Rectal smooth muscle tissue (tissue), 1 donor: ENCODE measurements around the gene TBX1.

Experiments
- H3K27ac ChIP-seq: one replicate; pipeline ENCODE4 v1.7.0; 2013; ENCODE audit warnings: low read depth, low read length, inconsistent platforms
- H3K27me3 ChIP-seq: one replicate; pipeline ENCODE4 v1.7.0; 2013; ENCODE audit warnings: low read length; ENCODE audit not compliant: control insufficient read depth, insufficient read depth
- H3K36me3 ChIP-seq: one replicate; pipeline ENCODE4 v1.7.0; 2013; ENCODE audit warnings: low read length; ENCODE audit not compliant: control insufficient read depth, insufficient read depth
- H3K4me1 ChIP-seq: one replicate; pipeline ENCODE4 v1.7.0; 2013; ENCODE audit warnings: low read length; ENCODE audit not compliant: control insufficient read depth, insufficient read depth
- H3K4me3 ChIP-seq: one replicate; pipeline ENCODE4 v1.7.0; 2013; ENCODE audit warnings: low read length
- H3K9ac ChIP-seq: one replicate; pipeline ENCODE4 v1.7.0; 2013; ENCODE audit warnings: low read length

The TBX1 gene

DNA sequence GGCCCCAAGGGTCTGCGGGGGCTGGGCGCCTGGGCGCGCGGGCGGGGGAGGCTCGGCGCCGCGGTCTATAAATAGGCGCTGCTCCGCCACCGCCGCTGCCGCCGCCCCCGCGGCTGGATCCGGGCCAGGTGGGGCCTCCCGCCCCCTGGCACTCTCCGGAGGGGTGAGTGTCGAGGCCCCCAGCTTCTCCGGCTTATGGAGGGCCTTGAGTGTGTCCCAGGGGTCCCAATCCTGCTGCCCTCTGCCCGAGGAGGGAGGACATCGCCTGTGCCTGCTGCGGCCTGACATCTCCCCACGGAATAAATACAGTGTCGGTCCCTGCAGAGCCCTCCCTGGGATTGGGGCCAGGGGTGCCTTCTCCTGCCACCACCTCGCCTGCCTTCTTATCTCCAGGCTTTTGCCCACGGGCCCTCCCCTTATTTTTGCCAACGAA lies 41.5 kb upstream of the TBX1 start:
- Histone ChIP-seq H3K9ac (no peak overlapping the region), H3K27ac (no peak overlapping the region), H3K27me3 (peaks cover 17% of the 10 kb centered on the region), H3K4me1 (peaks cover 3% of the 10 kb centered on the region), H3K36me3 (no peaks in the 10 kb centered on the region), H3K4me3 (peak overlapping the region; percentile 71)

DNA sequence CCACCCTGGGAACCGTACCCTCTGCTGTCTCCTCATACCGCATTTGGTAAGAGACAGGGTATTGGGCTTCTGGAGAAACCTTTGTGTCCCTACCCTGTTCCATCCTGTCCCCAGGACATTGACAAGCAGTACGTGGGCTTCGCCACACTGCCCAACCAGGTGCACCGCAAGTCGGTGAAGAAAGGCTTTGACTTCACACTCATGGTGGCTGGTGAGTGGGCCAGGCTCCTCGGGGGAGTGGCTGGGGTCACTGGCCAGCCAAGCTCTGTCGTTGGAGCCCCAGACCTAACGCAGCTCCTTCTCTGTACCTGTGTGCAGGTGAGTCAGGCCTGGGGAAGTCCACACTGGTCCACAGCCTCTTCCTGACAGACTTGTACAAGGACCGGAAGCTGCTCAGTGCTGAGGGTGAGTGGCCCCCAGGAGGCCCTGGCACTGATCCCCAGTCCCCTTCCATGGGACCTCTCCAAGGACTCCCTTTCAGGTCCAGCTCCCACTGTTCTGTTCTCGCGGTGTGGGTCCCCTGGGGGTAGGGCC lies 41.0 kb upstream of the TBX1 start:
- Histone ChIP-seq H3K27me3 (peaks cover 20% of the 10 kb centered on the region), H3K27ac (no peak overlapping the region), H3K4me1 (peaks cover 3% of the 10 kb centered on the region), H3K4me3 (peak overlapping the region; percentile 71), H3K9ac (no peak overlapping the region), H3K36me3 (no peaks in the 10 kb centered on the region)

DNA sequence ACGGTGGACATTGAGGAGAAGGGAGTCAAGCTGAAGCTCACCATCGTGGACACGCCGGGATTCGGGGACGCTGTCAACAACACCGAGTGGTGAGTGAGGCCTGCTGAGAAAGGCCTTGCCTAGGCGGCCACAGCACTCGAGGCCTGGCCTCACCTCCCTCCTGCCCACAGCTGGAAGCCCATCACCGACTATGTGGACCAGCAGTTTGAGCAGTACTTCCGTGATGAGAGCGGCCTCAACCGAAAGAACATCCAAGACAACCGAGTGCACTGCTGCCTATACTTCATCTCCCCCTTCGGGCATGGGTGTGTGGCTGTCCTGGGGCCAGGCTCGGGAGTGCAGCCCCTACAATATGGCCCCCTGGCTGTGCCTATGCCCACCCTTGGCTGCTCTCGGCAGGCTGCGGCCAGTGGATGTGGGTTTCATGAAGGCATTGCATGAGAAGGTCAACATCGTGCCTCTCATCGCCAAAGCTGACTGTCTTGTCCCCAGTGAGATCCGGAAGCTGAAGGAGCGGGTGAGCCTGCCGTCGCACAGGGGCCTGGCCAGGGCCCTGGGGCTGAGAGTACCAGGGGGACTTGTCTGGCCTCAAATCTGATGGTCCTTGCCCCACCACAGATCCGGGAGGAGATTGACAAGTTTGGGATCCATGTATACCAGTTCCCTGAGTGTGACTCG lies 40.3 kb upstream of the TBX1 start:
- no peaks in the 10 kb centered on the region for H3K36me3 ChIP-seq
- no peak overlapping the region for H3K27ac ChIP-seq
- H3K4me3 ChIP-seq = no peak overlapping the region
- peaks cover 25% of the 10 kb centered on the region for H3K27me3 ChIP-seq
- no peak overlapping the region for H3K9ac ChIP-seq
- no peaks in the 10 kb centered on the region for H3K4me1 ChIP-seq

DNA sequence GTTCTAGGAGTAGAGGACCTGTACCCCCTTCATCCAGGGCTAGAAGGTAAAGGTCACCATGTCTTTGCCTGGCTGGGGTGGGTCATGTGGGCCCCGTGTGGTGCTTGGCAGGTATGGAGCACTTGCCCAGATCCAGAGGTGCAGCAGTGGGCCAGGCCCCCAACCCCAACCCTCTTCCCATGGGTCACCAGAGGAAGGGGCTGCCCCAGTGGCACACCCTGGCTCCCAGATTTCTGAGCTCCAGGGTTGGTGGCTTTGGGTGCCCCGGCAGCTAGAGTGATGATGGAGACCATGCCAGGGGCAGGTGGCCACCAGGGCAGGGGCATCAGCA lies 39.6 kb upstream of the TBX1 start:
- Histone ChIP-seq H3K9ac (no peak overlapping the region), H3K27me3 (peaks cover 25% of the 10 kb centered on the region), H3K27ac (no peak overlapping the region), H3K4me3 (no peak overlapping the region), H3K36me3 (no peaks in the 10 kb centered on the region), H3K4me1 (no peaks in the 10 kb centered on the region)

DNA sequence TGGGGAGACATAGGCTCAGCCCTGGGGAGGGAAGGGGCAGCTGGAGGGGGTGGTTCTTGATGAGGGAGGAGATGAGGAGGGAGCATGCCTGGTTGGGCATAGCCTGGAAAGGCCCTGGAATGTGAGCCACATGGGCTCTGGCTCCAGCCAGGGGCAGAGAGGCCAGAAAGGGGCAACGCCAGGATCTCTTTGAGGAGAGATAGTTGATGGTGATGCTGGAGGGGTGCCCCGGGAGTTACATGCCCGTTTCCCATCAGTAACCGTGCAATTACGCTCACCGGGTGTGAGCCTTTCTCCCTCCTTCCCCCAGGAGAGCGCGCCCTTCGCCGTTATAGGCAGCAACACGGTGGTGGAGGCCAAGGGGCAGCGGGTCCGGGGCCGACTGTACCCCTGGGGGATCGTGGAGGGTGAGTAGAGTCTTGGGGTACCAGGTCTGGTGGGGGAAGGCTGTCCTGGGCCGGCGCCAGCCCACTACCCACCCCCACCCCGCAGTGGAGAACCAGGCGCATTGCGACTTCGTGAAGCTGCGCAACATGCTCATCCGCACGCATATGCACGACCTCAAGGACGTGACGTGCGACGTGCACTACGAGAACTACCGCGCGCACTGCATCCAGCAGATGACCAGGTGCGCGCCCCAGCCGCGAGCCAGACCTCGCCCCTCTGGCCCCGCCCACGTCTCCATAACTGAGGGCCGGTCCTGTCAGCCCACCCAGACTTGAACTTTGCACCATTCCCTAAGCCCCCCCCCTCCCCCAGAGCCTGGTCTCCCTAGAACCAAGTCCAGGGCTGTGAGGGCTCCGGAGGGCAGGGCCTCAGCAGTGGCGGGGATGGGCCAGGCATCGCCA lies 39.0 kb upstream of the TBX1 start:
- no peaks in the 10 kb centered on the region for H3K4me1 ChIP-seq
- peaks cover 25% of the 10 kb centered on the region for H3K27me3 ChIP-seq
- H3K9ac ChIP-seq = no peak overlapping the region
- H3K36me3 ChIP-seq = no peaks in the 10 kb centered on the region
- no peak overlapping the region for H3K4me3 ChIP-seq
- no peak overlapping the region for H3K27ac ChIP-seq

DNA sequence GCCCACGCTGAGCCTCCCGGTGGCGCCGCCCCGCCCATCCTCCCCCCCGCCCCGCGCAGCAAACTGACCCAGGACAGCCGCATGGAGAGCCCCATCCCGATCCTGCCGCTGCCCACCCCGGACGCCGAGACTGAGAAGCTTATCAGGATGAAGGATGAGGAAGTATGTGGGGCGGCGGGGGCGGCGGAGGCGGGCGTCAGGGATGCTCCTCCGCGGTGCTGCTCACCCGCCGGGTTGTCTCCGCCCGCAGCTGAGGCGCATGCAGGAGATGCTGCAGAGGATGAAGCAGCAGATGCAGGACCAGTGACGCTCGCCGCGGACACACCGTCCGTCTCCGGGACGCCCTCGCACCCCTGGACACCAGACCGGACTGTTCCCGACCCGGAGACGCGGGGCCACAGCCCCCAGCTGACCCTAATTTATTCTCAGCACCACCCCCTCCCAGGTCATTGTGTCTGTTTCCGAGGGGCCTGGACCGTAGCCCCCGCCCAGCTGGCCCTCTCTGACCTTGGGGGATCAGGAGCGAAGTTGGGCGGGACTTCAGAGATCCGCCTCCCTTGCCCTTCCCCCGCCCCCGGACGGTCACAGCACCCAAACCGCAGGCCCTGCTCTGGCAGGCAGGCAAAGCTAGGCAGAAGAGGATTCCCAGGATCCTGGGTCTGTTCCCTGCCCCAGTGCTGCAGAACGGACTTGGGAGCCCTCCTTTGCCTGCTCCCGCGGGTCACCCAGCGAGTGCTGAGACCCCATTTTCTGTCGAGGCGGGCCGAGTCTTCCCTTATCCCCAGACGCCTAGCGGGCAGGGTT lies 38.2 kb upstream of the TBX1 start:
- Histone ChIP-seq H3K9ac (no peak overlapping the region), H3K27ac (no peak overlapping the region), H3K4me1 (no peaks in the 10 kb centered on the region), H3K27me3 (peaks cover 25% of the 10 kb centered on the region), H3K36me3 (no peaks in the 10 kb centered on the region), H3K4me3 (no peak overlapping the region)

DNA sequence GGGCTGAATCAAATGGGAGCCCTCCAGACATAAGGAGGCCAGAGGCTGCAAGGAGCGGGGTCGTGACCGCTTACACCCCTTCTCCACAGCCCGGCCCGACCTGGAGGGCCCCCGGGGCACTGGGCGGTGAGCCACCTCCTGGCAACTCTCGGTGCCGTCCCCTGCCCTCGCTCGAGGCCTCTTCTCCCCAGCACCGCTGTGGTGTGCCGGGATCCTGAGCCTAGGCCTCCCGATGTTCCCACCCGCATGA lies 37.7 kb upstream of the TBX1 start:
- no peak overlapping the region for H3K27ac ChIP-seq
- H3K36me3 ChIP-seq = no peaks in the 10 kb centered on the region
- H3K4me1 ChIP-seq = no peaks in the 10 kb centered on the region
- H3K9ac ChIP-seq = no peak overlapping the region
- H3K4me3 ChIP-seq = no peak overlapping the region
- H3K27me3 ChIP-seq = peaks cover 22% of the 10 kb centered on the region

DNA sequence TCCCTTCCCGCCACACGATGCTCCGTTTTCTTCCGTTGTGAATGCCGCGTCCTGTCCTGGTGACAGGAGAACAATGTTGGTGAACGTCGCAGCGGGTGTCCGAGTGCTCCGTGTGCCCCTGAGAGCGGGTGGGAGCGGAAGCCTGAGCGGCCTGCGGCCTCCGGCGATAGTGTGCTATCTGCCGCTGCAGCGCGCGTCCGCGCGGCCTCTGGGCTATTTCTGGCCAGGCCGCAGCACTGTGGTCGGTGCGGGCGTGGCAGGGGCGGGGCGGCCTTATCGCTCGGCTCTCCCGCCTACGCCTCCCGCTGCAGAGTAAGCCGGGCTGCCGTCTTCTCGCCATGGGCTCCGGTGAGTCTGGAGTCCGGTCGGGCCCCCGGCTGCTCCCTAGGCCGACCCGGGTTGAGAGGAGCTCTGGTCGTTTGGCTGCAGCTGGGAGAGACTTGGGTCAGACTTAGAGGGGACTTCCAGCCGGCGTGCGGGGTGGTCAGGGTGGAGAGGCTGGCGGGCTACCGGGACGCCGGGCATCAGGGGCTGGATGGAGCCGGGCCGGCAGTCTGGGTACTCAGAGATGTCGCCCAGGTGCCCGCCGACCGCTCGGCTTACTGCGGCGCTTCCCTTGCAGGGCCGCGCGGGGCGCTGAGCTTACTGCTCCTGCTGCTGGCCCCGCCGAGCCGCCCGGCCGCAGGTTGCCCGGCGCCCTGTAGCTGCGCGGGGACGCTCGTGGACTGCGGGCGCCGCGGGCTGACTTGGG lies 37.2 kb upstream of the TBX1 start, which contains the start of gene GP1BB:
TSS of gene GP1BB (plus strand) at position 308 of the 751 bp plus-strand sequence. CDS start at position 339, 31 bp downstream.
- Histone ChIP-seq H3K36me3 (no peaks in the 10 kb centered on the region), H3K27me3 (peaks cover 22% of the 10 kb centered on the region), H3K4me1 (no peaks in the 10 kb centered on the region), H3K27ac (no peak within 1 kb of the TSS), H3K9ac (no peak within 1 kb of the TSS), H3K4me3 (peak within 1 kb of the TSS; percentile 15)

DNA sequence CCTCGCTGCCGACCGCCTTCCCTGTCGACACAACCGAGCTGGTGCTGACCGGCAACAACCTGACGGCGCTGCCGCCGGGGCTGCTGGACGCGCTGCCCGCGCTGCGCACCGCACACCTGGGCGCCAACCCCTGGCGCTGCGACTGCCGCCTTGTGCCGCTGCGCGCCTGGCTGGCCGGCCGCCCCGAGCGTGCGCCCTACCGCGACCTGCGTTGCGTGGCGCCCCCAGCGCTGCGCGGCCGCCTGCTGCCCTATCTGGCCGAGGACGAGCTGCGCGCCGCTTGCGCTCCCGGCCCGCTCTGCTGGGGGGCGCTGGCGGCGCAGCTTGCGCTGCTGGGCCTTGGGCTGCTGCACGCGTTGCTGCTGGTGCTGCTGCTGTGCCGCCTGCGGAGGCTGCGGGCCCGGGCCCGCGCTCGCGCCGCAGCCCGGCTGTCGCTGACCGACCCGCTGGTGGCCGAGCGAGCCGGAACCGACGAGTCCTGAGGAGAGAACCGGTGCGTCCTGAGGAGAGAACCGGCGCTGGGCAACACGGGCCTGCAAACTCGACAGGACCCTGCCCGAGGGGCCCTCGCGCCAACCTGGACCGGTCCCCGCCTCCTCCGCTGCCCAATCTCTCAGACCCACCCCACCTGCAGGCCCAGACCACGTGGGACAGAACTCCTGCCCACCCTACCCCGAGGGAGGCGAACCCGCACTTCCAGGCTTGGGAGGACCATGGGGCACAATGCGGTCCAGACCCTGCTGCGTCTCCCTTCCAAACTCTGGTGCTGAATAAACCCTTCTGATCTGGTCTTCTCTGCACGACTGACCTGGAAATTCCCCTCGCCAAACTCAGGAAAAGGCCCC lies 36.4 kb upstream of the TBX1 start:
- H3K4me3 ChIP-seq = peak overlapping the region; percentile 15

DNA sequence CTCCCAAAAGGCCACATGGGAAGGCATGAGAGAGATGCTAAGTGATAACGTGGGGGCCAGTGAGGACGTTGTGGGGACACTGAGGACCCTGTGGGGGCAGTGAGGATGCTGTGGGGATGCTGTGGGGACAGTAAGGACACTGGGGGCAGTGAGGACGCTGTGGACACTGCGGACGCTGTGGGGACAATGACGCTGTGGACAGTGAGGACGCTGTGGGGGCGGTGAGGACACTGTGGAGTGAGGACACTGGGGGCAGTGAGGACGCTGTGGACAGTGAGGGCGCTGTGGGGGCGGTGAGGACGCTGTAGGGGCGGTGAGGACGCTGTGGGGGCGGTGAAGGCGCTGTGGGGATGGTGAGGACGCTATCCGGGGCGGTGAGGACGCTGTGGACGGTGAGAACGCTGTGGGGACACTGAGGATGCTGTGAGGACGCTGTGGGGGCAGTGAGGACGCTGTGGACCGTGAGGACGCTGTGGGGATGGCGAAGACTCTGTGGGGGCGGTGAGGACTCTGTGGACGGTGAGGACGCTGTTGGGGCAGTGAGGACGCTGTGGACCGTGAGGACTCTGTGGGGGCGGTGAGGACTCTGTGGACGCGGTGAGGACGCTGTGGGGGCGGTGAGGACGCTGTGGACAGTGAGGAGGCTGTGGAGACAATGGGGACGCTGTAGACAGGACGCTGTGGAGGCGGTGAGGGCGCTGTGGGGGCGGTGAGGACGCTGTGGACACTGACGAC lies 35.5 kb upstream of the TBX1 start:
- Histone ChIP-seq H3K4me3 (no peak overlapping the region), H3K4me1 (no peaks in the 10 kb centered on the region), H3K9ac (no peak overlapping the region), H3K27ac (no peak overlapping the region), H3K36me3 (no peaks in the 10 kb centered on the region), H3K27me3 (peaks cover 22% of the 10 kb centered on the region)

More for the DNA sequence above, 36.4 kb upstream of the TBX1 start:
- no peak overlapping the region for H3K9ac ChIP-seq
- H3K4me1 ChIP-seq = no peaks in the 10 kb centered on the region
- no peaks in the 10 kb centered on the region for H3K36me3 ChIP-seq
- no peak overlapping the region for H3K27ac ChIP-seq
- peaks cover 22% of the 10 kb centered on the region for H3K27me3 ChIP-seq
